HEK293 (cell line): ENCODE results near the gene EIF4EBP2.

Experiments used
- CTCF ChIA-PET: fragments of 350-600 bp; formaldehyde crosslinking; extraction: SDS; loops from one replicate; lab custom pipeline; 2021; ENCODE audit warnings: antibody characterized with exemption; lab: Yijun Ruan, JAX
- POLR2A ChIA-PET: fragments of 300-600 bp; formaldehyde crosslinking; extraction: SDS; loops from one replicate; lab custom pipeline; 2020; ENCODE audit warnings: antibody characterized with exemption, inconsistent platforms; lab: Yijun Ruan, JAX
- H3K27ac ChIP-seq: fragments of 200-500 bp; sonication (Bioruptor generic); 2 replicates; pipeline ENCODE4 v1.5.1; 2014; ENCODE audit warnings: low read depth, low read length, control low read depth, inconsistent platforms; ENCODE audit errors: extremely low read depth
- H3K36me3 ChIP-seq, 2 experiments: fragments of 200-500 bp in 1 of 2; sonication (Bioruptor generic) in 1 of 2; 1 replicate in 1 of 2; 2 replicates in 1 of 2; pipeline ENCODE4 v1.5.1; 2014 to 2017; ENCODE audit warnings: inconsistent platforms in 2 of 2, low read length in 2 of 2; ENCODE audit not compliant: control insufficient read depth in 2 of 2, insufficient read depth in 1 of 2
- H3K4me1 ChIP-seq: fragments of 200-500 bp; sonication (Bioruptor generic); 2 replicates; pipeline ENCODE4 v1.5.1; 2014; ENCODE audit warnings: mild to moderate bottlenecking, low read length, inconsistent platforms; ENCODE audit not compliant: control insufficient read depth, insufficient read depth
- H3K4me3 ChIP-seq: 2 replicates; pipeline ENCODE4 v1.5.1; 2011; ENCODE audit warnings: low read depth, mild to moderate bottlenecking, control low read depth, low read length, moderate library complexity
- H3K9me3 ChIP-seq: fragments of 200-500 bp; sonication (Bioruptor generic); 2 replicates; pipeline ENCODE4 v1.5.1; 2014; ENCODE audit warnings: low read depth, low read length, inconsistent platforms; ENCODE audit not compliant: control insufficient read depth, insufficient read depth
- GLIS1 ChIP-seq: fragments of 450-650 bp; formaldehyde crosslinking; IDR thresholded peaks from 2 replicates; pipeline ENCODE4 v1.5.1; 2016; ENCODE audit warnings: missing biosample characterization, missing genetic modification characterization
- IKZF3 ChIP-seq: fragments of 450-650 bp; IDR thresholded peaks from 2 replicates; pipeline ENCODE4 v1.5.0; 2018; ENCODE audit warnings: missing biosample characterization, mild to moderate bottlenecking, missing genetic modification characterization, moderate library complexity
- KLF1 ChIP-seq: fragments of 450-650 bp; formaldehyde crosslinking; IDR thresholded peaks from 2 replicates; pipeline ENCODE4 v1.5.1; 2016; ENCODE audit warnings: missing biosample characterization, missing genetic modification characterization
- MEIS1 ChIP-seq: sonication (generic); formaldehyde crosslinking; IDR thresholded peaks from 2 replicates; pipeline ENCODE4 v1.8.1; 2022; ENCODE audit warnings: missing genetic modification reagents, mild to moderate bottlenecking, borderline replicate concordance
- OVOL3 ChIP-seq: fragments of 450-650 bp; formaldehyde crosslinking; IDR thresholded peaks from 2 replicates; pipeline ENCODE4 v1.5.1; 2016; ENCODE audit warnings: missing biosample characterization, missing genetic modification characterization
- REPIN1 ChIP-seq: fragments of 450-650 bp; formaldehyde crosslinking; IDR thresholded peaks from 2 replicates; pipeline ENCODE4 v1.5.1; 2017; ENCODE audit warnings: missing biosample characterization, missing genetic modification characterization, low read depth
- SETDB1 ChIP-seq: IDR thresholded peaks from one replicate; pipeline ENCODE4 v1.6.1; 2017; ENCODE audit warnings: mild to moderate bottlenecking, low read length, moderate library complexity, mixed read lengths; ENCODE audit not compliant: insufficient read length
- ZBTB20 ChIP-seq: fragments of 450-650 bp; formaldehyde crosslinking; IDR thresholded peaks from 2 replicates; pipeline ENCODE4 v1.5.1; 2016; ENCODE audit warnings: missing biosample characterization, missing genetic modification characterization
- ZFP3 ChIP-seq: fragments of 450-650 bp; formaldehyde crosslinking; IDR thresholded peaks from 2 replicates; pipeline ENCODE4 v1.5.1; 2016; ENCODE audit warnings: low read depth, missing biosample characterization, missing genetic modification characterization
- ZIC2 ChIP-seq: fragments of 450-650 bp; formaldehyde crosslinking; IDR thresholded peaks from 2 replicates; pipeline ENCODE4 v1.5.1; 2016; ENCODE audit warnings: missing biosample characterization, missing genetic modification characterization
- ZNF155 ChIP-seq: fragments of 450-650 bp; formaldehyde crosslinking; IDR thresholded peaks from 2 replicates; pipeline ENCODE4 v1.5.1; 2016; ENCODE audit warnings: missing biosample characterization, missing genetic modification characterization
- ZNF2 ChIP-seq: fragments of 450-650 bp; formaldehyde crosslinking; IDR thresholded peaks from 2 replicates; pipeline ENCODE4 v1.5.1; 2016; ENCODE audit warnings: missing biosample characterization, missing genetic modification characterization
- ZNF214 ChIP-seq: fragments of 450-650 bp; formaldehyde crosslinking; IDR thresholded peaks from 2 replicates; pipeline ENCODE4 v1.5.1; 2017; ENCODE audit warnings: missing biosample characterization, mild to moderate bottlenecking, missing genetic modification characterization, borderline replicate concordance
- ZNF341 ChIP-seq: fragments of 450-650 bp; formaldehyde crosslinking; IDR thresholded peaks from 2 replicates; pipeline ENCODE4; 2016; ENCODE audit warnings: low read depth, missing biosample characterization, missing genetic modification characterization
- ZNF600 ChIP-seq: fragments of 450-650 bp; formaldehyde crosslinking; IDR thresholded peaks from 2 replicates; pipeline ENCODE4 v1.5.1; 2016; ENCODE audit warnings: missing biosample characterization, missing genetic modification characterization
- ZNF626 ChIP-seq: fragments of 450-650 bp; sonication (Bioruptor Pico); formaldehyde crosslinking; IDR thresholded peaks from 2 replicates; pipeline ENCODE4 v1.5.1; 2018; ENCODE audit warnings: missing biosample characterization, missing genetic modification characterization, inconsistent platforms
- ZNF654 ChIP-seq: fragments of 450-650 bp; formaldehyde crosslinking; IDR thresholded peaks from 2 replicates; pipeline ENCODE4 v1.5.1; 2016; ENCODE audit warnings: low read depth, missing biosample characterization, missing genetic modification characterization
- ZNF747 ChIP-seq: fragments of 450-650 bp; formaldehyde crosslinking; IDR thresholded peaks from 2 replicates; pipeline ENCODE4 v1.5.1; 2016; ENCODE audit warnings: missing biosample characterization, missing genetic modification characterization
- ZSCAN16 ChIP-seq: fragments of 450-650 bp; formaldehyde crosslinking; IDR thresholded peaks from 2 replicates; pipeline ENCODE4 v1.5.1; 2016; ENCODE audit warnings: missing biosample characterization, missing genetic modification characterization
- TF ChIP-seq, protein P1 (sequence below): fragments of 450-650 bp; formaldehyde crosslinking; IDR thresholded peaks from 2 replicates; pipeline ENCODE4 v1.5.1; 2016; ENCODE audit warnings: missing biosample characterization, missing genetic modification characterization
- TF ChIP-seq, protein P2 (sequence below): sonication (generic); formaldehyde crosslinking; IDR thresholded peaks from 2 replicates; pipeline ENCODE4 v1.8.1; 2022; ENCODE audit warnings: mild to moderate bottlenecking, moderate library complexity, missing genetic modification reagents
- TF ChIP-seq, protein P3 (sequence below): fragments of 450-650 bp; formaldehyde crosslinking; IDR thresholded peaks from 2 replicates; pipeline ENCODE4 v1.5.1; 2017; ENCODE audit warnings: missing biosample characterization, missing genetic modification characterization
- TF ChIP-seq, protein P4 (sequence below): fragments of 450-650 bp; formaldehyde crosslinking; IDR thresholded peaks from 2 replicates; pipeline ENCODE4 v1.5.1; 2016; ENCODE audit warnings: missing biosample characterization, missing genetic modification characterization
- TF ChIP-seq, protein P5 (sequence below): fragments of 450-650 bp; IDR thresholded peaks from 2 replicates; pipeline ENCODE4 v1.5.1; 2018; ENCODE audit warnings: missing biosample characterization, mild to moderate bottlenecking, missing genetic modification characterization

The EIF4EBP2 gene

DNA sequence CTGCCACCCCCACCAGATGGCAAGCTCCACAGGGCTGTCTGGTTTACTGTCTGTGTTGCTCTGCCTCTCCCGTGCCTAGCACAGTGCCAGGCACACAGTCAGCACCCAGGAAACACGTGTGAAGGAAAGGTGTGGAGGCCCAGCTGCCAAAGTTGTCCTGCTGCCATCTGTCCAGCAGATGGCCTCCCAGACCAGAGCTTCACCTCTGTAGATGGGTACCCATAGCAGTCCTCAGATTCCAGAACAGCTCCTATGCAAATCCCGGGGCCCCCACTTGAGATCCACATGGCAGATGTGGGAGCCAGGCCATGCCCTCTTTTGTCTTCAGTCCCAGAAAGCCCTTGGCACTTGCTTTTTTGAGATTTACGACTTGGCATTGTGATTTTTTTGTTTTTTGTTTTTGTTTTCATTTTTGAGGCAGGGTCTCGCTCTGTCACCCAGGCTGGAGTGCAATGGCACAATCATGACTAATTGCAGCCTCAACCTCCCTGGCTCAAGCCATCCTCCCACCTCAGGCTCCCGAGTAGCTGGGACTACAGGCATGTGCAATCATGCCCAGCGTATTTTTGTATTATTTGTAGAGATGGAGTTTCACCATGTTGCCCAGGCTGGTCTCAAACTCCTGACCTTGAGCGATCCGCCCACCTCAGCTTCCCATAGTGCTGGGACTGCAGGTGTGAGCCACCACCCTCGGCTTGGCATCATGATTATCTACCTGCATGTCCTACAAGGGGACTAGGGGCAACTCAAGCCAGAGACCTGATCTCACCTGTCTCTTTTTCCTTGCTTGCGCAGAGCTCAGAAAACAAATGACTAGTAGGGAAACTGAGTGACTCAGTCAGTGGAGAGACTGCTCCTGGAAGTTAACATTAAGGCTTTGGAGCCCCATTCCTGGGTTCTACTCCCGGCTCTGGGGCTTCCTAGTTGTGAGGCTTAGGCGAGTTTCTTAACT lies 57.7 kb downstream of the EIF4EBP2 start:
- ChIA-PET POLR2A (interaction anchor here (0.6 to 1.1 kb wide), 4 partner anchors 11 to 416 kb away, joined by 3 to 5 read pairs (median 4); partner anchors contain the start of gene TYSND1), CTCF (interaction anchor here (0.6 to 2.9 kb wide), 39 partner anchors 9 to 562 kb away, joined by 3 to 27 read pairs (median 4); partner anchors contain the start of gene PALD1)
- TF ChIP-seq ZNF2 (tag by site-specific recombination), result peak; percentile 64
- TF ChIP-seq, protein P1, sequence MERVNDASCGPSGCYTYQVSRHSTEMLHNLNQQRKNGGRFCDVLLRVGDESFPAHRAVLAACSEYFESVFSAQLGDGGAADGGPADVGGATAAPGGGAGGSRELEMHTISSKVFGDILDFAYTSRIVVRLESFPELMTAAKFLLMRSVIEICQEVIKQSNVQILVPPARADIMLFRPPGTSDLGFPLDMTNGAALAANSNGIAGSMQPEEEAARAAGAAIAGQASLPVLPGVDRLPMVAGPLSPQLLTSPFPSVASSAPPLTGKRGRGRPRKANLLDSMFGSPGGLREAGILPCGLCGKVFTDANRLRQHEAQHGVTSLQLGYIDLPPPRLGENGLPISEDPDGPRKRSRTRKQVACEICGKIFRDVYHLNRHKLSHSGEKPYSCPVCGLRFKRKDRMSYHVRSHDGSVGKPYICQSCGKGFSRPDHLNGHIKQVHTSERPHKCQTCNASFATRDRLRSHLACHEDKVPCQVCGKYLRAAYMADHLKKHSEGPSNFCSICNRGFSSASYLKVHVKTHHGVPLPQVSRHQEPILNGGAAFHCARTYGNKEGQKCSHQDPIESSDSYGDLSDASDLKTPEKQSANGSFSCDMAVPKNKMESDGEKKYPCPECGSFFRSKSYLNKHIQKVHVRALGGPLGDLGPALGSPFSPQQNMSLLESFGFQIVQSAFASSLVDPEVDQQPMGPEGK (tag by site-specific recombination), result 0 out of 2 replicates have a peak, but pooled peaks have one; percentile 16
- TF ChIP-seq ZNF341 (tag by site-specific recombination), result peak; percentile 34
- TF ChIP-seq ZFP3 (tag by site-specific recombination), result 0 out of 2 replicates have a peak, but pooled peaks have one; percentile 28
- TF ChIP-seq, protein P2, sequence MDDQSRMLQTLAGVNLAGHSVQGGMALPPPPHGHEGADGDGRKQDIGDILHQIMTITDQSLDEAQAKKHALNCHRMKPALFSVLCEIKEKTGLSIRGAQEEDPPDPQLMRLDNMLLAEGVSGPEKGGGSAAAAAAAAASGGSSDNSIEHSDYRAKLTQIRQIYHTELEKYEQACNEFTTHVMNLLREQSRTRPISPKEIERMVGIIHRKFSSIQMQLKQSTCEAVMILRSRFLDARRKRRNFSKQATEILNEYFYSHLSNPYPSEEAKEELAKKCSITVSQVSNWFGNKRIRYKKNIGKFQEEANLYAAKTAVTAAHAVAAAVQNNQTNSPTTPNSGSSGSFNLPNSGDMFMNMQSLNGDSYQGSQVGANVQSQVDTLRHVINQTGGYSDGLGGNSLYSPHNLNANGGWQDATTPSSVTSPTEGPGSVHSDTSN (CRISPR knock-in tag), result no peak
- TF ChIP-seq, protein P3, sequence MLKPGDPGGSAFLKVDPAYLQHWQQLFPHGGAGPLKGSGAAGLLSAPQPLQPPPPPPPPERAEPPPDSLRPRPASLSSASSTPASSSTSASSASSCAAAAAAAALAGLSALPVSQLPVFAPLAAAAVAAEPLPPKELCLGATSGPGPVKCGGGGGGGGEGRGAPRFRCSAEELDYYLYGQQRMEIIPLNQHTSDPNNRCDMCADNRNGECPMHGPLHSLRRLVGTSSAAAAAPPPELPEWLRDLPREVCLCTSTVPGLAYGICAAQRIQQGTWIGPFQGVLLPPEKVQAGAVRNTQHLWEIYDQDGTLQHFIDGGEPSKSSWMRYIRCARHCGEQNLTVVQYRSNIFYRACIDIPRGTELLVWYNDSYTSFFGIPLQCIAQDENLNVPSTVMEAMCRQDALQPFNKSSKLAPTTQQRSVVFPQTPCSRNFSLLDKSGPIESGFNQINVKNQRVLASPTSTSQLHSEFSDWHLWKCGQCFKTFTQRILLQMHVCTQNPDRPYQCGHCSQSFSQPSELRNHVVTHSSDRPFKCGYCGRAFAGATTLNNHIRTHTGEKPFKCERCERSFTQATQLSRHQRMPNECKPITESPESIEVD (tag by site-specific recombination), result no peak
- TF ChIP-seq IKZF3 (tag by site-specific recombination), result peak; percentile 49; the same call in 1 of the 2 replicates
- TF ChIP-seq ZNF654 (tag by site-specific recombination), result peak; percentile 96
- TF ChIP-seq SETDB1, result no peak
- TF ChIP-seq, protein P4, sequence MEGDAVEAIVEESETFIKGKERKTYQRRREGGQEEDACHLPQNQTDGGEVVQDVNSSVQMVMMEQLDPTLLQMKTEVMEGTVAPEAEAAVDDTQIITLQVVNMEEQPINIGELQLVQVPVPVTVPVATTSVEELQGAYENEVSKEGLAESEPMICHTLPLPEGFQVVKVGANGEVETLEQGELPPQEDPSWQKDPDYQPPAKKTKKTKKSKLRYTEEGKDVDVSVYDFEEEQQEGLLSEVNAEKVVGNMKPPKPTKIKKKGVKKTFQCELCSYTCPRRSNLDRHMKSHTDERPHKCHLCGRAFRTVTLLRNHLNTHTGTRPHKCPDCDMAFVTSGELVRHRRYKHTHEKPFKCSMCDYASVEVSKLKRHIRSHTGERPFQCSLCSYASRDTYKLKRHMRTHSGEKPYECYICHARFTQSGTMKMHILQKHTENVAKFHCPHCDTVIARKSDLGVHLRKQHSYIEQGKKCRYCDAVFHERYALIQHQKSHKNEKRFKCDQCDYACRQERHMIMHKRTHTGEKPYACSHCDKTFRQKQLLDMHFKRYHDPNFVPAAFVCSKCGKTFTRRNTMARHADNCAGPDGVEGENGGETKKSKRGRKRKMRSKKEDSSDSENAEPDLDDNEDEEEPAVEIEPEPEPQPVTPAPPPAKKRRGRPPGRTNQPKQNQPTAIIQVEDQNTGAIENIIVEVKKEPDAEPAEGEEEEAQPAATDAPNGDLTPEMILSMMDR (tag by site-specific recombination), result peak; percentile 74
- peak; percentile 99 for TF ChIP-seq ZNF600 (tag by site-specific recombination)
- no peak for TF ChIP-seq ZNF214
- TF ChIP-seq ZSCAN16, result no peak
- TF ChIP-seq ZBTB20 (tag by site-specific recombination), result peak; percentile 56; the same call in 1 of the 2 replicates
- TF ChIP-seq, all 188 proteins: peak for 9
- no peak overlapping the region for H3K27ac ChIP-seq
- H3K4me1 ChIP-seq, result peaks cover 6% of the 10 kb centered on the region
- H3K36me3 ChIP-seq, result no peaks in the 10 kb centered on the region
- no peaks in the 10 kb centered on the region for H3K9me3 ChIP-seq
- no peak overlapping the region for H3K4me3 ChIP-seq

DNA sequence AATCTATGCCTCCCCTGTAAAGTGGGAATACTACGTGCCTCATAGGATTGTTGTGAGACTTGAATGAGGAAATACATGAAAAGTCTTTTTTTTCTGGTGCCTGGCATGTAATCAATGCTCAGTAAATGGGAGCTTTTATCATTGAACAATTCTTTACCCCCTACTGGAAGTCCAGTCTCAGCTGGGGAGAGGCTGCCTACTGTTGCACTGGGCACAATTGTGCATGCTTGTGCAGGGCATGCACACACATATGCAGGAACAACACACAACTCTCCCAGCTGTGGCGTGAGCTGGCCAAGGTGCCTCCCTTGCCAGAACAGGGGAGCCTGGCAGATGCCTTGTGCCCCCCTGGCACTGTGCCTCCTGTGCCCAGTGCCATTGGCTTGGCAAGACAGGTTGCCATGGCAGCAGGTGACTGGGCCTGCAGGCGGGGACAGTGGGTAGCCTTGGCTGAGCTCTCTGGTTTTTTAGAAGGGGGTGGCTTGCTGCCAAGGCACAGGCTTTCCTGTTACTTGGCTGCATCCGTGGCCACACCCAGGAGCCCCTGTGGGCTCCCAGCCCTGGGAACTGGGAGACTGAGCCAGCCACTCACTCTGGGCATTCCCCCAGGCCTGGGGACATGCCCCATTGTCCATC lies 58.5 kb downstream of the EIF4EBP2 start:
- Histone ChIP-seq H3K9me3 (no peaks in the 10 kb centered on the region), H3K4me3 (no peak overlapping the region), H3K36me3 (no peaks in the 10 kb centered on the region), H3K4me1 (peaks cover 6% of the 10 kb centered on the region), H3K27ac (no peak overlapping the region)
- ChIA-PET POLR2A (no interaction called here), CTCF (interaction anchor here (0.6 to 2.7 kb wide), 12 partner anchors 14 to 418 kb away, joined by 3 to 27 read pairs (median 6); partner anchors contain the start of gene PALD1)
- no peak for TF ChIP-seq SETDB1
- peak; percentile 36; the same call in 1 of the 2 replicates for TF ChIP-seq ZIC2 (tag by site-specific recombination)
- TF ChIP-seq ZNF341 (tag by site-specific recombination), result no peak
- TF ChIP-seq ZNF747 (tag by site-specific recombination), result no peak
- TF ChIP-seq ZNF155 (tag by site-specific recombination), result no peak
- no peak for TF ChIP-seq OVOL3
- TF ChIP-seq, protein P5, sequence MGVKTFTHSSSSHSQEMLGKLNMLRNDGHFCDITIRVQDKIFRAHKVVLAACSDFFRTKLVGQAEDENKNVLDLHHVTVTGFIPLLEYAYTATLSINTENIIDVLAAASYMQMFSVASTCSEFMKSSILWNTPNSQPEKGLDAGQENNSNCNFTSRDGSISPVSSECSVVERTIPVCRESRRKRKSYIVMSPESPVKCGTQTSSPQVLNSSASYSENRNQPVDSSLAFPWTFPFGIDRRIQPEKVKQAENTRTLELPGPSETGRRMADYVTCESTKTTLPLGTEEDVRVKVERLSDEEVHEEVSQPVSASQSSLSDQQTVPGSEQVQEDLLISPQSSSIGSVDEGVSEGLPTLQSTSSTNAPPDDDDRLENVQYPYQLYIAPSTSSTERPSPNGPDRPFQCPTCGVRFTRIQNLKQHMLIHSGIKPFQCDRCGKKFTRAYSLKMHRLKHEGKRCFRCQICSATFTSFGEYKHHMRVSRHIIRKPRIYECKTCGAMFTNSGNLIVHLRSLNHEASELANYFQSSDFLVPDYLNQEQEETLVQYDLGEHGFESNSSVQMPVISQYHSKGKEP (tag by site-specific recombination), result peak; percentile 22; the same call in 1 of the 2 replicates
- no peak for TF ChIP-seq MEIS1
- TF ChIP-seq GLIS1 (tag by site-specific recombination), result 0 out of 2 replicates have a peak, but pooled peaks have one; percentile 18
- TF ChIP-seq ZNF626 (tag by site-specific recombination), result no peak
- no peak for TF ChIP-seq REPIN1
- TF ChIP-seq KLF1 (tag by site-specific recombination), result peak; percentile 15; the same call in 1 of the 2 replicates
